Stimulated activated CD4-positive, alpha-beta T cell treated with anti-CD3 and anti-CD28 coated beads, Interleukin-15, amount 100 ng/mL, for 1 hour (primary cell): ENCODE measurements around the gene ANKEF1.
"Not testable (repeated sequence)": the region's sequence is repeated elsewhere in the genome, so short reads cannot be mapped to it uniquely, and the experiment has no call there.

Source experiments
- DNase-seq, 2 donors: peaks; one replicate each; pipeline ENCODE4 v3.0.0-alpha.2; 2020; ENCODE audit warnings: low read depth in 1 of 2, low spot score in 1 of 2

Gene ANKEF1

DNA sequence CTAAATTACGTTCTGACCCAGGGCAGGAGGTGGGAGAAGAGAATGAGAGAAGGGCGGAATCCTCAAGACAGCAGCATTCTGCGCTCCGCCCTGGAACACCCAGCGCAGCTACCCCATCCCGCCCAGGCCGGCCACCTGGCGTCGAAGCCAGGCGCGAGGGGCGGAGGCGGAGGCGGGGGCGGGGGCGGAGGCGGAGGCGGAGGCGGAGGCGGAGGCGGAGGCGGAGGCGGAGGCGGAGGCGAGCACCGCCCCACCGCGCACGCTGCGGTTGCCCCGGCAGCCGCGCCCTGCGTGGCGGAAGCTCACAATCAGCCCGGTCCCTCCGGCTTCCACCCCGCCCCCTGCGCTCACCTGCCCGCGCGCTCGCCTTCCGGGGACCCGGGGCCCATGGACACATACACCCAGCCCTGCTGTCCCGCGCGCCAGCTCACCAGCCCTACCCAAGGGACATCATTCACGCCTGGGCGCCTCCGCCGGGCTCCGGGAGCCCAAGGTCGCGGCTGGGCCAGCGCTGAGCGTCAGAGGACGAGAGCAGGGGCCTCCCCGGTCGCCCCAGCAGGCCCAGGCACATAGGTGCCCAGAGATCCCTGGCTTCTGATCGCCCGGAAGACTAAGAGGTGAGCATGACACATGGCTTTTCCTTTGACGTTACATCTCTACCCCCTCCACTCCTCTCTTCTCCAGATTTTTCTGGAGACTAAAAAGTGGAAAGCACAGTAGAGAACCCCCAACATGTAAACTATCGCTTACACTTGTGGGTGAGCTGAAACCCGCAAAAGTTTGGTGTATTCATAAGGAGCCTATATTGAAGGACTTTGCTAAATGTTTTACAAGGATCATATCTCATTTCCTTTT, at the start of gene ANKEF1:
ANKEF1 (plus strand) TSS at position 271 of the 855 bp plus-strand sequence. CDS start 3,315 bp downstream, outside the sequence.
- DNase-seq, result peak; percentile 51 to 62

DNA sequence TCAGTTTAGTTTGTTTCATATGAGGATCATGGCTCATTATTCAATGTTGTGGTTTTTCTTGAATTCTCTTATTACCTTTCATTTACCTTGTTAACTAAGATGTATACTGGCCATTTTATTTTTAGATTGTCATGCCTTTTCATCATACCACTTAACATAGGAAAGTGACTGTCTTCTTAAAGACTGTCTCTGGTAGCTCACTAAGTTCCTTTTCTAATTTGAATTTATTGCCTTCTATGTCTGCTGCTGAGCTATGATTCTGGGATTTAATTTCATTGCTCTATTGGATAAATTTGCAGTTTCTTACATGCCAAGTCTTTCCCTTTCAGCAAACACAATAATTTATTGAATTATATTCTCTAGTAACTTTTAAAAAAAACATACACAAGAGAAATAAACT, 49.5 kb upstream of the ANKEF1 start:
- no peak for DNase-seq

DNA sequence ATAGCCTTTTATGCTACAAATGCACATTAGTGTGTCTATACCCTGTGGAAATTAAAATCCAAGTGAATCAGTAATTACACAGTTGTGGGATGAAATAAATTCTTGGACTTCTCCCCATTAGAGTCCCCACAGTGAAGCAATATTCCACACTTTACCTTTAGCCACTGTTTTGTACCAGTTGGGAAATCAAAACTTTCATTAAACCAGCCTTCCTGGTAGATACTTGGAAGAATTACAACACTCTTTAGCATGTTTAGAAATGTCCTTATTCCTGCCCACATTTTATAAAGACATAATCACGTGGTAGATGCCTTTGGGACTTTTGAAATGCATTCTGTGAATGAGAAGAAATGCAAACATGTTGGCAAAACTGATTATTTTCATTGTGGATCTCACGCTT, 49.0 kb upstream of the ANKEF1 start:
- no peak for DNase-seq

DNA sequence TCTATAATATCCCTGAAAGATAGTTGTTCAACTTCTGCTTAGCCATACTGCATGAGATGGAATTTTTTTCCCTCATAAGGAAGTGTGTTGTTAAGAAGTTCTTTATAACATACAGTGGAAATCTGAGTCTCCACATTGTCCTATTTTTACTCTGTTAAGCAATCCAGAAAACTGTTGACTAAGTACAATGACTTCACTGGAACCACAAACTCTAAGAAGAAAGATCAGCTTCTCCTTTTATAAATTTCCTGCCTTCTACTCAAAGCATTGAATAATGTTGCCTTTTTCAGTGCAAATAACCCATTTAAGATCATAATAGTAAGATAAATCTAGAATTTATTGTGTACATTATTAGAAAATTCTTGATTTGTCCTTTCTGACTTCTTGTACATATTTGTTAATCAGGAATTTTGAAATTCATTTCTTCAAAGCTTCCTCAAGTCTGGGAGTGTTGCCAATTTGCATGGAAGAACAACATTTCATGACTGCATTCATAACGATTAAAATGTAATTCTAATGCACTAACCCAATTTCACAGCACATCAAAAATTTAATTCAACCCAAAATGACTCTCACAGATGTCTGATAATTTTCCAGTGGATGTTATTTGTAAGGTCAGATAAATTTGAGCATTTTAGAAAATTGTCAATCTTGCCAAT, 45.6 kb upstream of the ANKEF1 start:
- DNase-seq, result no peak

- DNase-seq, result no peak
These were observed 41.6 kb upstream of the ANKEF1 start for GRCh38 chr20:9993137-9993536.

GRCh38 chr20:9994676-9995075, 40.1 kb upstream of the ANKEF1 start:
- no peak for DNase-seq

- DNase-seq, result no peak
These were observed 39.1 kb upstream of the ANKEF1 start for GRCh38 chr20:9995510-9996272.

DNA sequence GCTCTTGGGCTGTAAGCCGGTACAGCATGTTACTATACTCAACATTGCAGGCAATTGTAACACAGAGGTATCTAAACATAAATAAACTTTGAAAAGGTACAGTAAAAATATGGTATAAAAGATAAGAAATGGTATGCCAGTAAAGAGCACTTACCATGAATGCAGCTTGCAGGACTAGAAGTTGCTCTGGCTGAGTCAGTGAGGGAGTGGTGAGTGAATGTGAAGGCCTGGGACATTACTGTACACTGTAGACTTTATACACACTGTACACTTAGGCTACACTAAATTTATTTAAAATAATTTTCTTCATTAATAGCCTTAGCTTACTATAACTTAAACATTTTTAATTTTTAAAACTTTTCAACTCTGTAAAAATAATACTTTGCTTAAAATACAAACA, 37.8 kb upstream of the ANKEF1 start:
- DNase-seq, result no peak

- no peak for DNase-seq
These were observed 35.1 kb upstream of the ANKEF1 start for GRCh38 chr20:9999645-10000044.

GRCh38 chr20:10002866-10003265, 31.9 kb upstream of the ANKEF1 start:
- no peak for DNase-seq

GRCh38 chr20:10004900-10005299, 29.9 kb upstream of the ANKEF1 start:
- no peak for DNase-seq

DNA sequence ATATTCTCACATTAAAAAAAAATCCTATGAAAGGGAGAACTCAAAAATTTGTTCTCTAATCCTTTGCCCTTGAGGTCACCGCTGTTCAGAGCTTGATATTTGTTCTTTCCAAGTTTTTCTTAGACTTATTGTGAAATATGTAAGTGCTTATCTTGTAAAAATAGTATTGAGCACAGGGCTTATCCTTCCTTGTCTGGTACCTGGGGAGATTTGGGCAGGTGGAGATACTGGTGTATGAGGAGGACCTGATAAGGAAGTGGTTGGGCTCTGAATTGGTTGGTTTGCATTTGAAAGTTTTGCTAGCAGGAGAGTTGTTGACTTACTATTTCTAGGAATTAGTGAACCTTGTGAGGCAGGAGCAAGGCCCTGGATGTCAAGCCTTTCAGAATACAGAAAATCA, 28.9 kb upstream of the ANKEF1 start:
- DNase-seq, result no peak

DNA sequence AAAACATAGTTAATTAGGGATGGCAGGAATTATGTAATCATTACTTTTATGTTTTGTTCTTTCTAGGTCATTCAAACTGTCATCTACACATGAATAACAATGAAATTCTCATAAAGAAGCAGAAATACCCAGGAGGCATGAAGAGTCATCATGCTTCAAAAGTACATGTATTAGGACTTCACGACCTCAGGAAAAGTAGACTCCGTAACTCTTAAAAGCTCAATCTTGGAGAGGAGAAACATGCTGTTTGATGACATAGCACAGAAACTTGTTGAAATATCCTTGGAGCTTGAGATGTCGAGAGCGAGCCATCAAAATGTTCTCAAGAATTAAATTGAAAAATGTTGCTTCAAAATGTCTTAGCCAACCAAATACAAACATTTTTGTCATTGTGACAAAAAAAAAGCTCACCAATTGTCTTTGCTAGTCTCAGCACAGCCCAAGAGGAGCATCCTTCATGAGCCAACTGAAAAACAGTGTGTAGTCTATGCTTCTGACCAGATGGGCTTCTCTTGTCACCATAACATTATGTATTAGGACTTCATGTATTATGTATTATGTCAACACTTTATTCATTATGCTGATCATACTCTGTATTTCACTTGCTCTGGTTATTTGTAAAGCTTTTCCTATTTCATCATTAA, 28.2 kb upstream of the ANKEF1 start:
- DNase-seq, result no peak

DNA sequence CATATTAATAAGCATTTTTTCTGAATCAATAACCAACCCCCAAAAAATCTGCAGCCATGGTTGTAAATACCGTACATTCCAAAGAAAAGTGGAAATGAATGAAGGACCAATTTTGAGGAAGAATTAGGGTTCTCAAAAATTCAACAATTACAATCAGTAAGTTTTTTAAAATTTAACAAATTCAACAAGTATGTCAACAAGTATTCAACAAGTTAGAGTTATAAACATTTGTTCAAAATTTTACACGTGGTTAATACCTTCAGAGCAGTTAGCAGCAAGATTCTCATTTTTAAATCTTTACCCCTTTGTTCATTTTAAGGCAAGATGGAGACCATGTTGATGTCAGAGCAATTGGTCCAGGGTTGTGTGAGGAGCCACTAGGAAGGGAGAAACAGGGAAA, 27.6 kb upstream of the ANKEF1 start:
- DNase-seq, result no peak

DNA sequence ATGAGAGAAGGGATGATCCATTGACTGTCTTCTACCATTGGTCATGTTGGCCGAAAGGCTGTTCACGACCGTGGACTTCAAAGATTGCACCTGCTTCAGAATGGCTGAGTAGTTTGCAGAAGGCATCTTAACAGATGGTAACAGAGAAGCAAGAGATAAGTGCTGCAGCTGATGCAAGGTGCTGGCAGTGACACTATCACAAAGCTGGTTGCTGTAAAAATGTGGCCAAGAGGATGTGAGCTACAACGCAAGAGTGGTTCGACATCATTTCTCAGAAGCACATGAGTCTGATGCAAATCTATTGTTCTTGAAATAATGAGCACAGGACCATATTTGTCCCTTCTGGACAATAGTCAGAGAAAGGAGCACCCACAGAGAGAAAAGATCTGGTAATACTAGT, 27.0 kb upstream of the ANKEF1 start:
- no peak for DNase-seq

- no peak for DNase-seq
These were observed 22.3 kb upstream of the ANKEF1 start for GRCh38 chr20:10012464-10012863.

- no peak for DNase-seq
These were observed 20.4 kb upstream of the ANKEF1 start for GRCh38 chr20:10014431-10014830.

GRCh38 chr20:10020937-10021336, 13.8 kb upstream of the ANKEF1 start:
- no peak for DNase-seq

- DNase-seq, result no peak
These were observed 12.2 kb upstream of the ANKEF1 start for GRCh38 chr20:10022625-10023024.

GRCh38 chr20:10023911-10024310, 10.9 kb upstream of the ANKEF1 start:
- DNase-seq, result no peak

DNA sequence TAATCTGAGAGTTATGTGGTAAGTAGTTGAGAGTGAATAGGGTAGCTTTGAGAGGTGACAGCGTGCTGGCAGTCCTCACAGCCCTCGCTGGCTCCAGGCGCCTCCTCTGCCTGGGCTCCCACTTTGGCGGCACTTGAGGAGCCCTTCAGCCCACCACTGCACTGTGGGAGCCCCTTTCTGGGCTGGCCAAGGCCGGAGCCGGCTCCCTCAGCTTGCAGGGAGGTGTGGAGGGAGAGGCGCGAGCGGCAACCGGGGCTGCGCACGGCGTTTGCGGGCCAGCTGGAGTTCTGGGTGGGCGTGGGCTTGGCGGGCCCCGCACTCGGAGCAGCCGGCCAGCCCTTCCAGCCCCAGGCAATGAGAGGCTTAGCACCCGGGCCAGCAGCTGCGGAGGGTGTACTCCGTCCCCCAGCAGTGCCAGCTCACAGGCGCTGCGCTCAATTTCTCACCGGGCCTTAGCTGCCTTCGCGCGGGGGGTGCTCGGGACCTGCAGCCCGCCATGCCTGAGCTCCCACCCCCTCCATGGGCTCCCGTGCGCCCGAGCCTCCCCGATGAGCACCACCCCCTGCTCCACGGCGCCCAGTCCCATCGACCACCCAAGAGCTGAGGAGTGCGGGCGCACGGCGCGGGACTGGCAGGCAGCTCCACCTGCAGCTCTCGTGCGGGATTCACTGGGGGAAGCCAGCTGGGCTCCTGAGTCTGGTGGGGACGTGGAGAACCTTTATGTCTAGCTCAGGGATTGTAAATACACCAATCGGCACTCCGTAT, 3.2 kb upstream of the ANKEF1 start:
- DNase-seq, result not testable (repeated sequence)
